HG03060 (cell line): ENCODE measurements around the gene COPS4.
"Not testable (repeated sequence)": the region's sequence is repeated elsewhere in the genome, so short reads cannot be mapped to it uniquely, and the experiment has no call there.

Experiments used
- ATAC-seq: cut with Tn5 transposase; IDR thresholded peaks from one replicate; pipeline ENCODE4 v1.9.1; 2021; ENCODE audit warnings: low read depth, moderate number of reproducible peaks; ENCODE audit not compliant: unreplicated experiment

The COPS4 gene

DNA sequence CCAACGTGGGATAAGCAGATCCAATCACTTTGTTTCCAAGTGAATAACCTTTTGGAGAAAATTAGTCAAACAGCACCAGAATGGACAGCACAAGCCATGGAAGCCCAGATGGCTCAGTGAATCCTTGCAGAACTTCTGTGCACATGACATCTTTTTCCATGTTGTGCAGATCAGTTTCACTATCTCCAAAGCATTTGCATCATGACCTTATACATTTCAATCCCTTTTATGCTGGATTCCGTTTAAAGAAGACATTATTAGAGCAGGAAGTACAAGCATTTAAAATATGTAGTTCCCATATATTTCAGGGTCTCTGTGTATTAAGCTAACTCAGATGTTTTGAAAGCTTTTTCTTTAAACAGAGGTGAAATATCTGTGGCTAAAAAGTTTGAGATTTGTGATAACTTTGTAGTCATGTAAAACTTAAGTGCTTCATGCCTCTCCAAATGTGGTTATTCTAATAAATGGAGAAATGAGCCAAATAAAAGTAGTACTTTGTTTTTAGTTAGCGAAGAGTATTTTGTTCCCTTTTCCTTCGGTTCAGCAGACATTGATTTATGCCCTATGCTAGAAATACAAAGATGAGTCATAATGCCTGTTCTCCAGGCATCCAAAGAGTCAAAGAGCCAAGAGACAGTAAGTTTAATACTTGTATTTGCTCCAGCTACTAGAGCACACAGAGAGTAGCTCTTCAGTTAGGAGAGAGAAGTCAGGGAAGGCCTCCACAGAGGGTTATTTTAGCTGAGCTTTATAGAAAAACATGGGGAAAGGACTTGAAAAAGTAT, 40.5 kb downstream of the COPS4 start:
- no peak for ATAC-seq

DNA sequence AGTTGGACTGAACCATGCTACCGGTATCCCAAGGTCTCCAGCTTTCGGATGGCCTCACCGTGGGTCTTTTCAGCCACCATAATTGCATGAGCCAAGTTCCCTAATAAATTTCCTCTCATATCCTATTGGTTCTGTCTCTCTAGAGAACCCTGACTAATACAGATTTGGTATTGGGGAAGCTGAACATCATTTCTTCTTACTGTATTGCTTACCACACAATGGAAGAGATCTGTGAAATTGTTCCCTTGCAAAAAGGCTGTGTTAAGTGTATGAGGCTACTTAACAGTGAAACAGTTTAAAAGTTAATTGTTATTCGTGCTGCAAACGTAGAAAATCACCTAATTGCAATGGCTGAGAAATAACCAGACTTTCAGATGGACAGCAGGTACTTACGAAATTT, 45.6 kb downstream of the COPS4 start:
- ATAC-seq, result no peak

DNA sequence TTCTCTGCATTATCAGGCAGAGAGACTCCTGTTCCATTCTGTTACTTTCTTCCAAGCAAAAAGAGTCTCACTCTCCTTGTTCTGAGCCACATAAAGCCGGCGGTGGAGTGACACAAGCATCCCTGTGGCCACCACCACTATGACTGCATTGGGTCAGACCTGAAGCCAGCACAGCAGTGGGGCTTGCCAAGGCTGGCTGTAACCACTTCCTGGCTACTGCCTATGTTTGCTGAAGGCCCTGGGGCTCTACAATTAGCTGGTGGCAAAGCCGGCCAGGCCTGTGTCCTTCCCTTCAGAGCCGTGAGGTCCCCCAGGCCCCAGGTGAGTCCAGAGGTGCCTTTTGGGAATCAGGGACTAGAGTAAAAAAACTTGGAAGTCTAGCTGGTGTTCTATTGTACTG, 47.8 kb downstream of the COPS4 start:
- ATAC-seq, result no peak

DNA sequence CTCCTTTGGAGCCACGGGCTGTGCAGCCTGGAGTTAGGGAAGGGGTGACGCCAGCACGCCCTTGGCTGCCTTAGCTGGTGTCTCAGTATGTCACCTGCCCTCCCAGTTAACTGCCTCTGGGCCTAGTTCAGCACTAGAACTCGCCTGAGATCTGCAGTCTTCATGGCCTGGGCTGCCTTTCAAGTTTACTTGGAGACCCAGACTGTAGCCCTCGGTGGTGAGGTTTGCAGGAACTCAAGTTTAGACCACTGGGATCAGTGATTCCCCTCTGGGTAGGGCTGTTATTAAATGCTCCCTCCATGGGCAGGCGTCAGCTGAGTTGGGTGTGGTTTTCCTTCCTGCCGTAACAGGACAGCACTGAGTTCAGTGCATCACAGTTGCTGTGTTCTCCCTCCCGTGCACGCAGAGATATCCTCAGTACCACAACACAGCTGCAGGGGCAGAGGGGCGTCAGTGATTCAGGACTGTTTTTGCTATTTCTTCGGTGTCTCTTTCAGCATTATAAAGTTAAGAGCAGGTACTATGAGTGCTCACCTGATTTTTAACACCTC, 49.0 kb downstream of the COPS4 start:
- no peak for ATAC-seq

DNA sequence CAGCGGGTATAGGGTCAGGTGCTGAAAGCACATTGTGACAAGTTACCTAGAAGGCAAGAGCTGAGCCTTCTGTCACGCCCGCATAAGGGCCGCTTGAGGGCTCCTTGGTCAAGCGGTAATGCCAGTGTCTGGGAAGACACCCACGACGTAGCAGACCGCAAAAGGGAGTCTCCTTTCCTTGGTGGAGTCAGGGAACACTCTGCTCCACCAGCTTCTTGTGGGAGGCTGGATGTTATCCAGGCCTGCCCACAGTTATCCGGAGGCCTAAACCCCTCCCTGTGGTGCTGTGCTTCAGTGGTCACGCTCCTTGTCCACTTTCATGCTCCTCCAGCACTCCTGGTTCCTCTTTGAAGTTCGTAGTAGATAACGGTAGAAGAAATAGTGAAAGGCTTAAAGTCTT, 50.0 kb downstream of the COPS4 start:
- not testable (repeated sequence) for ATAC-seq

DNA sequence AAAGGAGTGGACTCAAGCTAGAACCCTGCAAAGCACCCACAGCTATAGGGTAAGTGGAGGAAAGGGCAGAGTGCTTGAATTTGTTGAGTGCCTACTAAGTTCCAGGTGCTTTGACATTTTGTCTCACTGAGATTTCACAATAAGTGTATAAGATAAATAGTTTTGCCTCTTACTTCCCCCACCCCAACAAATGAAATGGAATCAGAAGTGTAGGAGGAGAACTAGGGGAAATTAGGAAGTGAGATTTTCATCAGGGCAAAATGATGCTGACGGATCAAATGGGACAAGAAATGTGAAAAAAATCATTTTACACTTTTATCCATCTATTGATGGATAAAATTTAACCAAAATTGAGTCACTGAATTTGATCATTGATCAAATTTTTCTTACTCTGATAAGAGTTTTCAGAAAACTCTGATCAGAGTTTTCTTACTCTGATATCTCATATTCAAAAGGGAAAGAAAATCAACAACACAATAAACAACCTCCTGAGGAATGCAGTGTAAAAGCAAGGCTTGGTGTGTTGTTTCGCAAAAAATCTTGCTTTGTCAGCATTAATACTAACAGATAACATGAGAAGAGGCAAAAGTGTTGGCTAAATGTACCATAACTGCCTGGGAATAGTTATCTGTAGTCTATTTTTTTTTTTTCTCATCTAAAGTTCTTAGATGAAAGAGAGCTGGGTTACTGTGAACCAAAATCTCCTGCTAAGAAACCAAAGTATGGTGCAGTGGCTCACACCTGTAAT, 54.6 kb downstream of the COPS4 start:
- no peak for ATAC-seq

DNA sequence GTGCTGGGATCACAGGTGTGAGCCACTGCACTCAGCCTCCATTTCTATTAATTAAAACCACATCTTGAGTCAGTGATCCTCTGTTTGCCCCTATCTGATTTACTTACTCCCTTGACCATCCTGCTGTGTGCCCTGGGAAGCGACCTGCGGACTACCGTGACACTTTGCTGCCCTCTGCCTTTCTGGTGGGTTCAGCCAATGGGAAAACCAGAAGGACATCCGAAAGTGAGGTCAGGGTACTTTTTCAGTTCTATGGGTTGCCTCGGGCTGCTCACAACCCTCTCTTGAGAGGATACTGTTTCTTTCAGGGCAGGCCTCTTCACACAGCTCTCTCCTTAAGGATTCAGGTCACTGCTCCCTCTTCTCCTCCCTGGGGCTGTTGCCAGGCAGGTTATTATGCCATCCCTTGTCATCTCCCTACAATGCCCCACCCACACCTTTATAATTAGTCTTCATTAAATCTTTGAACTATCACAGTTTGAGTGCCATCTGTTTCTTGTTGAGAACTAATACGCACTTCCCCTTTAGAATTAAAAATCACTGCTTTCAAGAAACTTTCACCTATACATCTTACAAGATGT, 58.2 kb downstream of the COPS4 start:
- no peak for ATAC-seq

DNA sequence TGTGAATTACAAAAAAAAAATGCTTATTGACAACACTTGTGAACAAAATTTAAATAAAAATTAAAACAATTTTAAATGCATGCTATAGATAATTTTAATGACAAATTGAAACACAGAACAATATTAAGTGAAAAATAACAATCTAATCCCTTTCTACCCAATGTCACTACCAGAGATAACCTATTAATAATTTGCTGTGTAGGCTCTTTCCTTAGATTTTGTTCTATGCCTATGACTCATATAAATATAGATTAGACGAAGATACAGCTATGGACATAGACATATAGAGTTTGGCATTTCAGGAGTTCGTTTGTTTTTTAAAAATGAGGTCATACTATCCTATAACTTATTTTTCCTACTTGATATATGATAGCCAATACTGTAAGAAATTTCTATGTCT, 61.4 kb downstream of the COPS4 start:
- ATAC-seq, result no peak

DNA sequence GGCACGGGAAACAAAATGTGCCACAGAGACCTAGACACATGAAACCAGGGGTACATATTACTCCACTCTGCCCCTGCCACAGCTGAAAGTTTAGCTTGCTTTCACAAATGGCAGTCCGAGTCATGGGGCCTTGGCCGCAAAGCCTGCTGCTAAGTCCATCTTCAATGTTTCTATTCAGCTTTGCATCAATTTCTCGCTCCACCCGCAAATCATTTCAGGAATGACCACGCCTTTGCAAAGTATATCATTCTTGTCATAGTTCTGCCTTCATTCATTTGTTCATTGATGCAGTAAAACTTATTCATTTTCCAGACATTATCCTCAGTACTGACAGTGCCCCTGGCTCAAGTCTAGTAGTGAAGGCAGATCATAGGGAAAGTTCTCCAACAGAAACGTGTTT, 70.0 kb downstream of the COPS4 start:
- ATAC-seq, result no peak

DNA sequence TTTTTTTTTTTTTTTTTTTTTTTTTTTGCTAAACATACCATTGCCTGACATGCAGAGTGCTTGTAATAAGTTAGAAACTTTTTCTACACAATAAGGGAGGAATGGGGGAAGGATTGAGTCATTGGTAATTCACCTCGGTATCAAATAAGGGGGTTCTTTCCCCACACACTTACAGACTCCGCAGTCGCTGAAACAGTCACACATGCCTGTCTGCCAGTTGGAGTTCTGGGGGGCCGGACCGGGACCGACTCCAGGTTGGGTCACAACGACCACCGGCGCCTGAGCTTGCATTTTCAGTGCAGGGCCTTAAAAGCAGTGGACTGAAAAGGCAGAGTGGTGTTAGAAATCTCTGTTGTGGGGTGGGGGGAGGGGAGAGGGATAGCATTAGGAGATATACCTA, 72.6 kb downstream of the COPS4 start:
- ATAC-seq, result no peak

DNA sequence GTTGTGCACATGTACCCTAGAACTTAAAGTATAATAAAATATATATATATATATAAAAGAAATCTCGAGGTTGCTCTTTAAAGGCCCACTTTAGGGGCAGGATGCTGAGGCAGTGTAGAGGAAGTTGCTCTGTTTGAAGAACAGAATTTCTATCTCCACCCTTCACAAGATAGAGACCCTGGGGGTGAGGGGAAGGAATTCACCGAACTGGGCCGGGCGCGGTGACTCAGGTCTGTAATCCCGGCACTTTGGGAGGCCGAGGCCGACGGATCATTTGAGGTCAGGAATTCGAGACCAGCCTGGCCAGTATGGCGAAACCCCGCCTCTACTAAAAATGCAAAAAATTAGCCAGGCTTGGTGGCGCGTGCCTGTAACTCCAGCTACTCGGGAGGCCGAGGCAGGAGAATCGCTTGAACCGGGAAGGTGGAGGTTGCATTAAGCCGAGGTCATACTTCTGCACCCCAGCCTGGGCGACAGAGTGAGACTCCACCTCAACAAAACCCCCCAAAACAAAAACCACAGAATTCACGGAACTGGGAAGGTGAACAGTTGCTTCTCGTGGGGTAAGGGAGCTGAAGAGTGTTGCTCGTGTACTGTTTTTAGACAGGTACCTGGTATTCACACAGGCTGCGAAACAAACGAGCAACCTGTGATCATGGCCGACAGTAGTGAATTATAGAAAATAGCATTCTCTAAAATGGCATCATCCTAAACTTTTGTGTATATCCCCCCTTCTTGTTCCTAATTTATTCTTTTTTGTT, 73.3 kb downstream of the COPS4 start:
- ATAC-seq, result no peak

DNA sequence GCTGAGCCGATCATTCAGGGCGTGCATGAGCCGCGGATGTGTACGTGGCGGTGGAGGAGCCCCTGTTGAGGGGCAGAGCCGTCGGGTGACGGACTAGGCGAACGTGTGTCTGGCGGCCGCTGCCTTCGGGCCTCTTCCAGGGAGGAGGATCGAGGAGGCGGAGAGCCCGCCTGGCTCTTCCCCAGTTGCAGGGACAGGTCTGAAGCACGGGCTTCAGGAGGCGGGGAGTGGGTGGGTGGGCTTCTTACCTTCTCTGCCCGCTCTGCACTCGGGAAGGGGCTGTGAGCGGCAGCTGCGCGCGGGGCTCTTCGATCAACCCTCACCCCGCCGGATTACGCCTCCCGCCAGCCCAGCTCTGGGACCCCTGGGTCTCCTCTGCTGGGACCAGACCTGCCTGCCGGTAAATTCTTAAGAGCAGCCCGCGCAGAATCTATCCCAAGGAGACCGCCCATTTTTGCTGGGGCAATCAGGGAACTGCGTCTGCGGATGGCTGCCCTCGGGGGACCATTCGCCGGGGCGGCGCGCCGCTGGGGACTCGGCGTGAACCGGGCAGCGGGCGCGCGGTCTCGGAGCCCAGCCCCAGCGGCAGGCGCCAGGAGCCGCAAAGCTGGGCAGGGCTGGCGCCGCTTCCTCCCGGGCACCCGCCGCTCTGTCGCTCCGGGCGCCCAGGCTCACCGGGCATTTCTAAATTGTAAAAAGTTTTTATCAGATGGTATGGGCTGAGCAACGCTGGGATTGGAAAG, 74.7 kb downstream of the COPS4 start:
- no peak for ATAC-seq

DNA sequence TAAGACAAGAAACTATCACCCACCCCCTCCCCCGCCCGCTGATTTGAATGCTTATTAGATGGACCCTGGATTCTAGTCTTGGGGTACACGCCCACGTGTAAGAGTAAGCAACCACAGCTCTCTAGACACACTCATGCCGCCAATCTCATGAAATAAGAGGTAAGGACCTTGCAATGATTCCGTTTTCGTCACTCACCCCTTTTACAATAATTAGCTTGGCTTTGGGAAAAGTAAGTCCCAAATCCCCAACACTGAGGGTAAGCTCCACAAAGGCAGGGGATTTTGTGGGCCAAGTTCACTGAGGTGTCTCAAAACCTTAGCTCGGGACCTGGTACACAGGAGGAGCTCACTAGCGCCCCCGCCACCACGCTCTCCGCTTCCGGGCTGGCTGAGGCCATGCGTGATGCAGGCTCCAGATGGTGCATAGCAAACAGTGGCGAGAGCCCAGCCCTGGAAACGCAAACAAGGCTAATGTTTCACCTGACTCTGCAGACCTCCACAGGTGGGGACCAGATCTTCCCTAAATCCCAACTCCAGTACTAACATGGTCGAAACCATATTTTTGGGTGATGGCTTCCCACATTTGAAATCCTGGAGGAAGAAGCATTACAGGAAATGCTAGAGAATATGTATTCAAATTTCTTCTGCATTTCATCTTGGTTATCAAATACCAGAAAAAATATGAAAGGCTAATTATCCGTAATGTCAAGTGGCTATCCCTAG, 75.4 kb downstream of the COPS4 start:
- ATAC-seq, result peak; percentile 34

DNA sequence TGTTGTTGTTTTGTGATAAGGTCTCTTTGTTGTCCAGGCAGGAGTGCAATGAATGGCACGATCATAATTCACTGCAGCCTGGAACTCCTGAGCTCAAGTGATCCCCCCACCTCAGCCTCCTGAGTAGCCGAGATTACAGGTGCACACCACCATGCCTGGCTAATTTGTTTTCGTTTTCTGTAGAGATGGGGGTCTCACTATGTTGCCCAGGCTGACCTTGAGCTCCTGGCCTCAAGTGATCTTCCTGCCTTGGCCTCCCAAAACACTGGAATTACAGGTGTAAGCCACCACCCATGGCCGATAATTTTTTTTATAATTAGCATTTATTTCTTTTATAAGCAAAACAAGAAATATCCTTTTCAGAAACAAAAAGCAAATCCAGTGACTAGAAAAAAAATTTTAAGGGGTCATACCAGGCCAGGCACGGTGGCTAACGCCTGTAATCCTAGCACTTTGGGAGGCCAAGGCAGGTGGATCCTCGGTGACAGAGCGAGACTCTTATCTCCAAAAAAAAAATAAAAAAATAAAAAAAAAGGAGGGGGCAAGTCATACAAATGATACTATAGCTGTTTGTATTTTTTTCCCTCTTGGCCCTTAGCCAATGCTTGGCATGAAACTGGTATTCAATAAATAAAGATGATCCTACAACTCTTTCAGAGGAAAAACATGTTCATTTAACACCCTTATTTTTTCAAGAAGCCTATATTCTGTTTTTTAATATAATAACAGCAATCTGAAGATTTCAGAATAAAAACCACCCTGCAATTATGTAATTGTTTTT, 76.2 kb downstream of the COPS4 start:
- no peak for ATAC-seq

DNA sequence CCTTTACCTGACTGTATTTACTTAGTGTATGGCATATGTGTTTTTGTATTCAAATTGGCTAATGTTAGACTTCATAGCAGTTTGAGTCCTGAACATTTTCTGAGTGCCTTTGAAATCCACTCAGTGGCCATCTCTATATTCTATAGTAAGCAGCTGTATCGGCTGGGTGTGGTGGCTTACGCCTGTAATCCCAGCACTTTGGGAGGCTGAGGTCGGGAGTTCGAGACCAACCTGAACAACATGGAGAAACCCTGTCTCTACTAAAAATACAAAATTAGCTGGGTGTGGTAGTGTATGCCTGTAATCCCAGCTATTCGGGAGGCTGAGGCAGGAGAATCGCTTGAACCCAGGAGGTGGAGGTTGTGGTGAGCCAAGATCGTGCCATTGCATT, 76.8 kb downstream of the COPS4 start:
- ATAC-seq, result not testable (repeated sequence)

DNA sequence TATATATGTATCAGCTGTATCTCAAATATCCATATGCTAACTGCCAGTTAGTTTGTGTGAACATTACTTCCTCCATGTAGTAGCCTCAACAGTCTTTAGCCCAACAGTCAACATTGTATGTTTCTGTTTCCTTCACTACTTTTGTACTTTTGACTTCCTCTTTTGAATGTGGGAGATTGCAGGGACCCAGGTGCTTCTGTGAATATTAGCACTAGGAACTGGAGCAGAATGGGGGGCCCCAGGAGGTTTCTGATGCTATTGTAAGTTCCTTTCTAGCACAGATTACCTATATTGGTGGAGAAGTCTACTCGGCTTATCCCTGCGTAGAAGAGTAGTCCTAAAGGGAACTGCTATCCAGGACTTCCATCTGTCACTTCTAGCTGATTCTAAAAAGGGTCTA, 77.2 kb downstream of the COPS4 start:
- ATAC-seq, result peak; percentile 40

DNA sequence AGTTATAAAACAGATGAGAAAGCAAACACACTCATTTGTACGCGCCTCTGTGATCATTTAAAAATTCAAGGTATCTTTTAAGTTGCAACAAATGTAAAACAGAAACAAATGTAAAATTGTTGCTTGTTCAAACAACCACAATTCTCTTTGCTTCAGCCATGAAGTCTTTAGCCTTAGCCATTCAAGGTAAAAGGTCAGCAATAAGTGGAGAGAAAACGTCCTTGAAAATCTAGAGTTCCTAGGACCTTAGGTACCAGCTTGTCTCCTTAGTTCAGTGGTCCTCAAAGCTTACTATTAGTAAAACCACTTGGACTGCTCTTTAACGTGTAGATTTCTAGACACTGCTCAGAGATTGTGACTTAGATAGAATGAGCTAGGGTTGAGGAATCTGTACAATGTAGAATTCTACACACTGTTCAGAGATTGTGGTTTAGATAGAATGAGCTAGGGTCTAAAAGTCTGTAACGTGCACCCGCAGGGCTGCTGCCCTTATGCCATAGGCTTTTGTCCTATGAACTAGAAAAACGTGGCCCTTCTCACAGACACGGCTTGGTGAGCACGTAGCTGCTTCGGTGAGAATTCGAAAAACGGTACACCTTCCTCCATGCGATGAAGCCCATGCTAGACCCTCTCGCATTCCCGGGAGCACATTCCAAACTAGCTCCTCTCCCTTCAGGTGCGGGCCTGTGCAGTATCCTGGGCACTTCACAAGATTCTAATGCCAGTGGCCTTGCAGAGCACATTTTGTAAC, 77.9 kb downstream of the COPS4 start:
- no peak for ATAC-seq

DNA sequence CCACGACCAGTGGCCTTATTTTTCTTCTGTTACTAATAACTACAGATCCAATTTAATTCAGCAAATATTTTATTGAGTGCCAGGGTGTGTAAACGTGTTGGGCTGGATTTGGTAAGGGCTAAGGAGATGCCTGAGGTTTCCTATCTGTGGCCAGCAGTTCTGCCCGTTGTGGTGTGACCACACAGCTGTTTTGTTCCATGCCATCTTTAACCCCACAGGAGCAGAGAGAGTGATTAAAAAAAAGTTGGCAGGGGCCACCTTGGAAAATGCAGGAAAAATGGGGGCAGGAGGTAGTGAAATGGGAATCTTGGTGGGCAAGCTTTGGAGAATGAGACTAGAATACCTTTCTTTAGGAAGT, 78.4 kb downstream of the COPS4 start:
- ATAC-seq, result no peak
